Pancreas (tissue), 10 donors: ENCODE data around the gene PPM1L. TPM values are rescaled to one million over a fixed set of nuclear protein-coding genes. Genes with fewer than 3 reads are reported as not detected.

ENCODE experiments used
- ATAC-seq, 4 donors: fragments of 200-7000 bp; cut with Tn5 transposase; one replicate each; pipeline versions ENCODE4 v1.8.0 to v1.9.1; 2020; ENCODE audit warnings: mild to moderate bottlenecking in 4 of 4, moderate library complexity in 4 of 4
- DNase-seq, 6 donors: peaks; one replicate each; pipeline ENCODE4 v3.0.0-alpha.2; 2020
- FAIRE-seq: peaks from 2 replicates; lab custom pipeline; 2012; peaks lifted over from hg19 to GRCh38; lab: Jason Lieb, UNC
- H3K27ac ChIP-seq, 4 donors: fragments of 200-600 bp; sonication (generic); 1 replicate in 3 of 4; 2 replicates in 1 of 4; pipeline versions ENCODE4 v1.5.0 to v1.8.0; 2020
- H3K27me3 ChIP-seq, 4 donors: fragments of 200-600 bp; one replicate each; pipeline ENCODE4 v1.8.0; 2021
- H3K36me3 ChIP-seq, 3 donors: fragments of 200-600 bp; sonication (generic) in 1 of 3; one replicate each; pipeline versions ENCODE4 v1.5.0 to v1.8.0; 2020 to 2021
- H3K4me1 ChIP-seq, 3 donors: fragments of 200-600 bp; one replicate each; pipeline ENCODE4 v1.8.0; 2021
- H3K4me3 ChIP-seq, 4 donors: fragments of 200-600 bp; sonication (generic) in 2 of 4; one replicate each; pipeline versions ENCODE4 v1.5.0 to v1.8.0; 2020 to 2021
- H3K9me3 ChIP-seq, 4 donors: fragments of 200-600 bp; one replicate each; pipeline ENCODE4 v1.8.0; 2021
- WGBS, 2 donors: extraction: QIAGEN DNeasy Blood & Tissue Kit; methylation state at CpG; one replicate each; pipeline ENCODE4 v1.1.7; 2013; 5-methylcytosine and 5-hydroxymethylcytosine counted together
- intact Hi-C, 3 donors: fragments of 100-400 bp; cut with DNase I; formaldehyde crosslinking; loops; one replicate each; pipeline versions ENCODE4 v1.11.1 to v1.14.2; 2022
- polyA plus RNA-seq, 2 donors: library from polyadenylated mRNA; stranded (reverse); fragments of 200-250 nt; gene quantifications; one replicate each; pipeline ENCODE4 v1.2.3, GENCODE V29; 2013
- total RNA-seq, 6 donors: library from RNA; stranded (reverse); fragmentation: NEBNext Ultra II Directional in 4 of 6; extraction: Animal tissue kit (Norgen Biotek cat#: 25700) in 4 of 6; gene quantifications; one replicate each; pipeline versions ENCODE4 v1.2.1 to v1.2.4, GENCODE V29; 2021 to 2023
- TF ChIP-seq, protein P1 (sequence below), 4 donors: fragments of 200-600 bp; sonication (generic) in 3 of 4; IDR thresholded peaks; one replicate each; pipeline versions ENCODE4 v1.5.0 to v1.8.0; 2021; ENCODE audit warnings: antibody characterized with exemption in 4 of 4
- donor health status: healthy with polysubstance abuse.
- donor health status: DM: no; HTN: no; CAD: no; lungs with moderate emphysema.
- donor health status: DM: no; HTN: no; CAD: no.
- donor health status: control.
- donor health status: control.
- donor health status: Bipolar disorder and iron deficiency.
- donor health status: DM: yes; HTN: yes; CAD: no.
- donor health status: DM: no; HTN: no; CAD: no.
- donor health status: DM: no; HTN: no; CAD: no.
- donor health status: DM: yes; HTN: yes; CAD: no.

The PPM1L gene
- total and polyA plus RNA-seq, 8 donors, result 2.3 to 12.3 (median 6.4) TPM

GRCh38 chr3:160758929-160759577, 3.0 kb downstream of the PPM1L start:
- H3K27me3 ChIP-seq, result no peaks in the 10 kb centered on the region
- WGBS, 2 donors, result 78 to 84% methylated on average over 3 of the region's 3 CpGs
- DNase-seq, result no peak
- intact Hi-C loops, result no loop called here
- no peaks in the 10 kb centered on the region for H3K36me3 ChIP-seq
- TF ChIP-seq, protein P1, sequence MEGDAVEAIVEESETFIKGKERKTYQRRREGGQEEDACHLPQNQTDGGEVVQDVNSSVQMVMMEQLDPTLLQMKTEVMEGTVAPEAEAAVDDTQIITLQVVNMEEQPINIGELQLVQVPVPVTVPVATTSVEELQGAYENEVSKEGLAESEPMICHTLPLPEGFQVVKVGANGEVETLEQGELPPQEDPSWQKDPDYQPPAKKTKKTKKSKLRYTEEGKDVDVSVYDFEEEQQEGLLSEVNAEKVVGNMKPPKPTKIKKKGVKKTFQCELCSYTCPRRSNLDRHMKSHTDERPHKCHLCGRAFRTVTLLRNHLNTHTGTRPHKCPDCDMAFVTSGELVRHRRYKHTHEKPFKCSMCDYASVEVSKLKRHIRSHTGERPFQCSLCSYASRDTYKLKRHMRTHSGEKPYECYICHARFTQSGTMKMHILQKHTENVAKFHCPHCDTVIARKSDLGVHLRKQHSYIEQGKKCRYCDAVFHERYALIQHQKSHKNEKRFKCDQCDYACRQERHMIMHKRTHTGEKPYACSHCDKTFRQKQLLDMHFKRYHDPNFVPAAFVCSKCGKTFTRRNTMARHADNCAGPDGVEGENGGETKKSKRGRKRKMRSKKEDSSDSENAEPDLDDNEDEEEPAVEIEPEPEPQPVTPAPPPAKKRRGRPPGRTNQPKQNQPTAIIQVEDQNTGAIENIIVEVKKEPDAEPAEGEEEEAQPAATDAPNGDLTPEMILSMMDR (IDR thresholded peaks at IDR 0.05), result no peak
- H3K4me1 ChIP-seq, result peaks cover under 1 to 12% (median under 1%) of the 10 kb centered on the region in 3 donors
- no peaks in the 10 kb centered on the region for H3K9me3 ChIP-seq
- no peak overlapping the region for H3K27ac ChIP-seq
- ATAC-seq, result no peak
- FAIRE-seq, result no peak
- no peak overlapping the region for H3K4me3 ChIP-seq

DNA sequence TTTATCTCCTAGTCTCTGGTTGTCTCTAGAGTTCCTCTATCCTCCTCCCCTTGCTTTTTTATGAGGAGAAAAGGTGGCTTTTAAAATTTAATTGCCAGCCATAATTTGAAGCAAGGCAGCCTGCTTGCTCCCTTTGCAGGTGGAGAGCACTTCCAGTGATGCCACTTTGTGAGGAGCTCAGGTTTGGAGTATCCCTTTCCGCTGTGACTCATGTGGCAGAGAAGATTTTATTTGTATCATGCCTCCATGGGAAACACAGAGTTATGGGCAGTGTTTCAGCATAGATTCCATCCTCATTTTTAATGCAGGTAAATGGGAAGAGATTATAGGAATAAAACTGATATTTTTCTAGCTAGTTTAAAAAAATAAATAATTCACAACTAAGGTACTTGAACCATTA, 7.0 kb downstream of the PPM1L start:
- 97% methylated on average over 1 of the region's 1 CpG for WGBS, 2 donors
- no peak overlapping the region for H3K4me3 ChIP-seq
- peaks cover 0 to 2% (median 0%) of the 10 kb centered on the region in 3 donors for H3K4me1 ChIP-seq
- intact Hi-C loops, result no loop called here
- TF ChIP-seq, protein P1 (IDR thresholded peaks at IDR 0.05), result no peak
- ATAC-seq, result no peak
- no peak for DNase-seq
- H3K36me3 ChIP-seq, result no peaks in the 10 kb centered on the region
- no peak overlapping the region for H3K27ac ChIP-seq
- H3K9me3 ChIP-seq, result no peaks in the 10 kb centered on the region
- H3K27me3 ChIP-seq, result no peaks in the 10 kb centered on the region
- no peak for FAIRE-seq

- H3K27ac ChIP-seq, result no peak overlapping the region
- no peaks in the 10 kb centered on the region for H3K9me3 ChIP-seq
- 50 to 60% methylated on average over 1 of the region's 1 CpG for WGBS, 2 donors
- no peaks in the 10 kb centered on the region for H3K27me3 ChIP-seq
- H3K4me1 ChIP-seq, result no peaks in the 10 kb centered on the region
- no peak for DNase-seq
- no peak for ATAC-seq
- no peaks in the 10 kb centered on the region for H3K36me3 ChIP-seq
- TF ChIP-seq, protein P1 (IDR thresholded peaks at IDR 0.05), result no peak
- no peak overlapping the region for H3K4me3 ChIP-seq
- intact Hi-C loops, result no loop called here
- FAIRE-seq, result no peak
Measured at GRCh38 chr3:160765211-160765610, 9.2 kb downstream of the PPM1L start.

GRCh38 chr3:160768031-160768430, 12.0 kb downstream of the PPM1L start:
- Histone ChIP-seq H3K27me3 (no peaks in the 10 kb centered on the region), H3K4me1 (no peaks in the 10 kb centered on the region), H3K36me3 (no peaks in the 10 kb centered on the region), H3K27ac (no peak overlapping the region), H3K9me3 (no peaks in the 10 kb centered on the region), H3K4me3 (no peak overlapping the region)
- TF ChIP-seq, protein P1 (IDR thresholded peaks at IDR 0.05), result no peak
- FAIRE-seq (no peak), DNase-seq (no peak), ATAC-seq (no peak)
- intact Hi-C loops, result no loop called here

DNA sequence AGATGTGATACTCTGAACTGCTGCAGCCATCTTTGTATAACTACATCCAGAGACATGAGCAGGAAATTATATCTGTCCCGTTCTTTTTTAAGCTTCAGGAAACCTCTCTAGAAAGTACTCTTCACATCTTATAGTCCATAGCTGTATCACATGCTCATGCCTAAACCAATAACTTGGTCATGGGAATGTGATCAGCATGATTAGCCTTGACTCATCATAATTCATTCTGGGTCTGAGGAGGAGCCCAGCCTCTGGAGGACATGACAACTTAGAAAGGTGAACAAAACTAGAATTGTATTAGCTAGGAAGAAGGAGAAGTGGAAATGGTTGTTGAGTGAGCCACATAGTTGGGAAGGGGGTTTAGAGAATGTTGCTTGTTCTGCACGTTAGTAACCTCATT, 12.9 kb downstream of the PPM1L start:
- intact Hi-C loops, result no loop called here
- FAIRE-seq (no peak), ATAC-seq (no peak), DNase-seq (no peak)
- no peaks in the 10 kb centered on the region for H3K27me3 ChIP-seq
- no peaks in the 10 kb centered on the region for H3K9me3 ChIP-seq
- H3K4me3 ChIP-seq, result no peak overlapping the region
- H3K4me1 ChIP-seq, result no peaks in the 10 kb centered on the region
- 90 to 97% methylated on average over 2 of the region's 2 CpGs for WGBS, 2 donors
- H3K36me3 ChIP-seq, result no peaks in the 10 kb centered on the region
- H3K27ac ChIP-seq, result no peak overlapping the region
- TF ChIP-seq, protein P1 (IDR thresholded peaks at IDR 0.05), result no peak
